ACHN (cell line): Measurements from ENCODE around the gene TMEM161A.
"Not testable (repeated sequence)": the region's sequence is repeated elsewhere in the genome, so short reads cannot be mapped to it uniquely, and the experiment has no call there.

Experiments
- DNase-seq: peaks from one replicate; pipeline ENCODE4 v3.0.0-alpha.2; 2015
- in situ Hi-C: cut with HindIII; loops from 2 replicates; pipeline ENCODE4 v1.10.0; 2017; ENCODE audit warnings: low sequenced_read_pairs, low pct_ligation_motif_present, low pct_unique_long_range_greater_than_20kb

TMEM161A gene

GRCh38 chr19:19133985-19134384 is 4.3 kb downstream of the TMEM161A start:
- DNase-seq: no peak
- in situ Hi-C loops: no loop called here

GRCh38 chr19:19132912-19133311 is 5.4 kb downstream of the TMEM161A start:
- no peak for DNase-seq
- in situ Hi-C loops: no loop called here

- in situ Hi-C loops: no loop called here
- DNase-seq: no peak
Measured at GRCh38 chr19:19131989-19132388, 6.3 kb downstream of the TMEM161A start.

GRCh38 chr19:19126102-19126501 is 12.2 kb downstream of the TMEM161A start:
- in situ Hi-C loops: no loop called here

GRCh38 chr19:19123386-19123785 is 14.9 kb downstream of the TMEM161A start:
- in situ Hi-C loops: no loop called here
- DNase-seq: no peak

More at GRCh38 chr19:19126102-19126501, 12.2 kb downstream of the TMEM161A start:
- DNase-seq: no peak

GRCh38 chr19:19122902-19123301 is 15.4 kb downstream of the TMEM161A start:
- in situ Hi-C loops: no loop called here
- DNase-seq: no peak

- no peak for DNase-seq
- in situ Hi-C loops: no loop called here
Measured at GRCh38 chr19:19121371-19121770, 16.9 kb downstream of the TMEM161A start.

GRCh38 chr19:19120308-19121231 is 17.7 kb downstream of the TMEM161A start:
- in situ Hi-C loops: no loop called here
- peak; percentile 11 for DNase-seq

GRCh38 chr19:19119325-19120237 is 18.7 kb downstream of the TMEM161A start:
- in situ Hi-C loops: no loop called here
- DNase-seq: no peak

GRCh38 chr19:19115954-19116353 is 22.3 kb downstream of the TMEM161A start:
- peak; percentile 25 for DNase-seq
- in situ Hi-C loops: no loop called here

- peak; percentile 39 for DNase-seq
- in situ Hi-C loops: no loop called here
Measured at GRCh38 chr19:19113040-19113626, 25.1 kb downstream of the TMEM161A start.

- in situ Hi-C loops: no loop called here
- DNase-seq: no peak
Measured at GRCh38 chr19:19111967-19112580, 26.2 kb downstream of the TMEM161A start.

GRCh38 chr19:19111136-19111835 is 27.0 kb downstream of the TMEM161A start:
- in situ Hi-C loops: no loop called here
- no peak for DNase-seq

GRCh38 chr19:19110410-19111135 is 27.7 kb downstream of the TMEM161A start:
- peak; percentile 33 for DNase-seq
- in situ Hi-C loops: no loop called here

GRCh38 chr19:19109601-19110000 is 28.7 kb downstream of the TMEM161A start:
- in situ Hi-C loops: no loop called here
- DNase-seq: no peak

- in situ Hi-C loops: no loop called here
- no peak for DNase-seq
Measured at GRCh38 chr19:19107654-19108053, 30.6 kb downstream of the TMEM161A start.

- in situ Hi-C loops, DNase-seq: not testable (repeated sequence)
Measured at GRCh38 chr19:19106938-19107337, 31.3 kb downstream of the TMEM161A start.
